PFSK-1 (cell line): ENCODE data around the gene SARM1.

Source experiments
- FOXP2 ChIP-seq: optimal IDR thresholded peaks from 2 replicates; pipeline ENCODE3; 2011; ENCODE audit warnings: borderline replicate concordance, control low read depth, inconsistent platforms; ENCODE audit not compliant: insufficient read depth; ENCODE audit errors: extremely low read length, extremely low read depth
- POLR2AphosphoS5 ChIP-seq: IDR thresholded peaks from 2 replicates; pipeline ENCODE4 v1.6.1; 2012; ENCODE audit warnings: low read depth, mild to moderate bottlenecking, control low read depth, low read length, moderate library complexity
- REST ChIP-seq, 2 experiments: IDR thresholded peaks; 2 replicates each; pipeline versions ENCODE4 v1.6.1 to v1.8.0; 2011 to 2012; ENCODE audit warnings: low read depth in 2 of 2, low read length in 2 of 2, control low read depth in 1 of 2, inconsistent platforms in 1 of 2, mild to moderate bottlenecking in 1 of 2, moderate library complexity in 1 of 2; ENCODE audit not compliant: insufficient read depth in 1 of 2
- SIN3A ChIP-seq: IDR thresholded peaks from 2 replicates; pipeline ENCODE4 v1.6.1; 2012; ENCODE audit warnings: mild to moderate bottlenecking, low read length, moderate library complexity, borderline replicate concordance; ENCODE audit not compliant: insufficient read depth
- TAF1 ChIP-seq: IDR thresholded peaks from 2 replicates; pipeline ENCODE4 v1.6.1; 2012; ENCODE audit warnings: low read length, control low read depth, borderline replicate concordance; ENCODE audit not compliant: insufficient read depth

Gene SARM1

GRCh38 chr17:28443901-28444638 is 72.6 kb downstream of the SARM1 start:
- no peak for TF ChIP-seq TAF1
- no peak for TF ChIP-seq SIN3A
- TF ChIP-seq POLR2AphosphoS5: no peak
- TF ChIP-seq REST (IDR thresholded peaks at IDR 0.05; ENCODE audit: insufficient read depth in 1 of 2, low read depth in 2 of 2, low read length in 2 of 2): no peak
- no peak for TF ChIP-seq FOXP2

GRCh38 chr17:28446716-28447395 is 75.4 kb downstream of the SARM1 start:
- TF ChIP-seq REST (IDR thresholded peaks at IDR 0.05; ENCODE audit: insufficient read depth in 1 of 2, low read depth in 2 of 2, low read length in 2 of 2) (no peak), SIN3A (no peak), POLR2AphosphoS5 (no peak), FOXP2 (no peak), TAF1 (no peak)

GRCh38 chr17:28447396-28447760 is 75.9 kb downstream of the SARM1 start:
- TF ChIP-seq FOXP2 (no peak), REST (IDR thresholded peaks at IDR 0.05; ENCODE audit: insufficient read depth in 1 of 2, low read depth in 2 of 2, low read length in 2 of 2) (no peak), POLR2AphosphoS5 (no peak), SIN3A (no peak), TAF1 (no peak)

- no peak for TF ChIP-seq TAF1
- TF ChIP-seq REST (IDR thresholded peaks at IDR 0.05; ENCODE audit: insufficient read depth in 1 of 2, low read depth in 2 of 2, low read length in 2 of 2): no peak
- no peak for TF ChIP-seq POLR2AphosphoS5
- TF ChIP-seq SIN3A: no peak
- no peak for TF ChIP-seq FOXP2
These were observed 78.4 kb downstream of the SARM1 start for GRCh38 chr17:28449859-28450258.
